ENCODE measurements around the gene MAF.

- TF ChIP-seq CTCF (IDR thresholded peaks at IDR 0.05) (no peak), POLR2A (IDR thresholded peaks at IDR 0.05) (no peak)
Measured at GRCh38 chr16:79576602-79577001, 23.9 kb downstream of the MAF start.

Measured in tibial nerve (tissue), 3 donors.